ENCODE data around the gene FKBP10.

DNA sequence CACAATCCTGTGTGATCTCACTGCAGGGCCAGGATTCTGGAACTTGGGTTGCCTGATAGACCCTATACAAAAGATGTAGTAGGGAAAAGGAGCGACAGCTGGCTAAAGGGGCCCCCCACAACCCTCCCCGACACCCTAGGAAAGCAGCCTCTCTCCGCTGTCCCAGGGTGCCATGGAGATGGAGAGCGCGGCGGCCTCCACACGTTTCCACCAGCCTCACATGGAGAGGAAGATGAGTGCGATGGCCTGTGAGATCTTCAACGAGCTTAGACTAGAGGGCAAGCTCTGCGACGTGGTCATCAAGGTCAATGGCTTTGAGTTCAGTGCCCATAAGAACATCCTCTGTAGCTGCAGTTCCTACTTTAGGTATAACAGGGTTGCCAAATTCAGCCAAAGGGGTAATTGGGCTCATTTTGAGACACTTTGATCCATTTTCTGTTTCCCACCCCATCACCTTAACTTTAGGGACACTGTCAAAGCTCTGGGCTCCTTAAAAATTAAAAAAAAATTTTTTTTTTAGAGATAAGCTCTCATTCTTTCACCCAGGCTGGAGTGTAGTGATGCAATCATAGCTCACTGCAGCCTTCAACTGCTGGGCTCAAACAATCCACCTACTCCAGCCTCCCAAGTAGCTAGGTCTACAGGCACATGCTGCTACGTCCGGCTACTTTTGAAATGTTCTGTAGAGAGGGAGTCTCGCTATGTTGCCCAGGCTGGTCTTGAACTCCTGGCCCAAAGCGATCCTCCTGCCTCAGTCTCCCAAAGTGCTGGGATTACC is 25.1 kb downstream of the FKBP10 start, which contains the start of gene KLHL10:
- TF ChIP-seq ARNTL (CRISPR knock-in tag; IDR thresholded peaks at IDR 0.05; ENCODE audit: borderline replicate concordance, low read depth) (no peak), PPARA (CRISPR knock-in tag; IDR thresholded peaks at IDR 0.05; ENCODE audit: borderline replicate concordance) (no peak), ZFP3 (CRISPR knock-in tag; IDR thresholded peaks at IDR 0.05) (no peak), ESRRG (CRISPR knock-in tag; IDR thresholded peaks at IDR 0.05) (no peak), ZC3H10 (CRISPR knock-in tag; IDR thresholded peaks at IDR 0.05) (no peak), PATZ1 (CRISPR knock-in tag; IDR thresholded peaks at IDR 0.05; ENCODE audit: borderline replicate concordance) (no peak), TOX (CRISPR knock-in tag; IDR thresholded peaks at IDR 0.05; ENCODE audit: borderline replicate concordance) (no peak)
- TF ChIP-seq, protein P1, sequence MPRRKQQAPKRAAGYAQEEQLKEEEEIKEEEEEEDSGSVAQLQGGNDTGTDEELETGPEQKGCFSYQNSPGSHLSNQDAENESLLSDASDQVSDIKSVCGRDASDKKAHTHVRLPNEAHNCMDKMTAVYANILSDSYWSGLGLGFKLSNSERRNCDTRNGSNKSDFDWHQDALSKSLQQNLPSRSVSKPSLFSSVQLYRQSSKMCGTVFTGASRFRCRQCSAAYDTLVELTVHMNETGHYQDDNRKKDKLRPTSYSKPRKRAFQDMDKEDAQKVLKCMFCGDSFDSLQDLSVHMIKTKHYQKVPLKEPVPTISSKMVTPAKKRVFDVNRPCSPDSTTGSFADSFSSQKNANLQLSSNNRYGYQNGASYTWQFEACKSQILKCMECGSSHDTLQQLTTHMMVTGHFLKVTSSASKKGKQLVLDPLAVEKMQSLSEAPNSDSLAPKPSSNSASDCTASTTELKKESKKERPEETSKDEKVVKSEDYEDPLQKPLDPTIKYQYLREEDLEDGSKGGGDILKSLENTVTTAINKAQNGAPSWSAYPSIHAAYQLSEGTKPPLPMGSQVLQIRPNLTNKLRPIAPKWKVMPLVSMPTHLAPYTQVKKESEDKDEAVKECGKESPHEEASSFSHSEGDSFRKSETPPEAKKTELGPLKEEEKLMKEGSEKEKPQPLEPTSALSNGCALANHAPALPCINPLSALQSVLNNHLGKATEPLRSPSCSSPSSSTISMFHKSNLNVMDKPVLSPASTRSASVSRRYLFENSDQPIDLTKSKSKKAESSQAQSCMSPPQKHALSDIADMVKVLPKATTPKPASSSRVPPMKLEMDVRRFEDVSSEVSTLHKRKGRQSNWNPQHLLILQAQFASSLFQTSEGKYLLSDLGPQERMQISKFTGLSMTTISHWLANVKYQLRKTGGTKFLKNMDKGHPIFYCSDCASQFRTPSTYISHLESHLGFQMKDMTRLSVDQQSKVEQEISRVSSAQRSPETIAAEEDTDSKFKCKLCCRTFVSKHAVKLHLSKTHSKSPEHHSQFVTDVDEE (CRISPR knock-in tag; IDR thresholded peaks at IDR 0.05) = no peak
